K562 (cell line): ENCODE measurements around the gene FMNL3. TPM values are rescaled to one million over a fixed set of nuclear protein-coding genes. Genes with fewer than 3 reads are reported as not detected.

Source experiments
- ATAC-seq: fragments of 200-7000 bp; cut with Tn5 transposase; 3 replicates; pipeline ENCODE4 v1.9.1; 2020; ENCODE audit warnings: moderate library complexity
- BruUV-seq: library from RNA; stranded (reverse); fragments of 400-500 nt; replicated peaks from 2 replicates; lab custom pipeline; 2021; lab: Mats Ljungman, UMichigan
- CTCF ChIA-PET: fragments of 300-600 bp; formaldehyde crosslinking; extraction: SDS; loops from one replicate; lab custom pipeline; 2021; ENCODE audit warnings: low intra/inter-chr PET ratio; lab: Yijun Ruan, JAX
- POLR2A ChIA-PET: fragments of 300-600, 350-650 bp; sonication (Branson Sonifier 250); formaldehyde crosslinking; extraction: SDS; loops from one replicate; lab custom pipeline; 2021; ENCODE audit warnings: antibody characterized with exemption, inconsistent platforms; lab: Yijun Ruan, JAX
- DNase-seq, 4 experiments: peaks; one replicate each; pipeline versions ENCODE4 v3.0.0 to v3.0.0-alpha.2; 2011 to 2018; ENCODE audit warnings: low spot score in 3 of 4, mixed read lengths in 3 of 4; ENCODE audit errors: extremely low read depth in 1 of 4
- FAIRE-seq: peaks from 2 replicates; lab custom pipeline; 2011; peaks lifted over from hg19 to GRCh38; lab: Jason Lieb, UNC
- H2AFZ ChIP-seq: 2 replicates; pipeline ENCODE4 v1.6.0; 2011; ENCODE audit warnings: low read depth, low read length, control low read depth, inconsistent platforms
- H3K27ac ChIP-seq: fragments of 200-600 bp; 3 replicates; pipeline ENCODE4 v1.8.0; 2011; ENCODE audit warnings: low read depth, mild to moderate bottlenecking, control low read depth, inconsistent platforms, low read length, moderate library complexity, mixed read lengths; ENCODE audit errors: extremely low read depth
- H3K27me3 ChIP-seq, 2 experiments: fragments of 300-600 bp in 1 of 2; 2 replicates in 1 of 2; 3 replicates in 1 of 2; pipeline versions ENCODE4 v1.6.0 to v1.8.0; 2011; ENCODE audit warnings: inconsistent platforms in 2 of 2, low read length in 2 of 2, mild to moderate bottlenecking in 1 of 2, mixed read lengths in 1 of 2, moderate library complexity in 1 of 2; ENCODE audit not compliant: control insufficient read depth in 2 of 2, insufficient read depth in 2 of 2
- H3K36me3 ChIP-seq: fragments of 300-600 bp; 3 replicates; pipeline ENCODE4 v1.8.0; 2011; ENCODE audit warnings: mild to moderate bottlenecking, low read length, inconsistent platforms; ENCODE audit not compliant: control insufficient read depth, insufficient read depth
- H3K4me1 ChIP-seq, 2 experiments: fragments of 200-600 bp in 1 of 2; replicated peaks in 1 of 2; 2 replicates in 1 of 2; 3 replicates in 1 of 2; pipeline versions ENCODE4 v1.5.1 to v1.8.0; 2011; ENCODE audit warnings: inconsistent platforms in 2 of 2, low read length in 2 of 2, mild to moderate bottlenecking in 1 of 2, mixed read lengths in 1 of 2, moderate library complexity in 1 of 2; ENCODE audit not compliant: control insufficient read depth in 2 of 2, insufficient read depth in 2 of 2
- H3K4me2 ChIP-seq: 2 replicates; pipeline ENCODE4 v1.6.1; 2011; ENCODE audit warnings: low read length, control low read depth, inconsistent platforms, mixed read lengths; ENCODE audit not compliant: insufficient read depth
- H3K4me3 ChIP-seq: fragments of 200-600 bp; sonication (generic), shearing (Covaris generic); 2 replicates; pipeline ENCODE4 v1.5.1; 2016; ENCODE audit warnings: control low read depth, inconsistent platforms
- H3K79me2 ChIP-seq: fragments of 200-600 bp; 3 replicates; pipeline ENCODE4 v1.8.0; 2011; ENCODE audit warnings: low read length, inconsistent platforms; ENCODE audit not compliant: control insufficient read depth, insufficient read depth
- H3K9ac ChIP-seq, 2 experiments: 2 replicates each; pipeline versions ENCODE4 v1.6.0 to v1.6.1; 2011; ENCODE audit warnings: low read depth in 2 of 2, low read length in 2 of 2, control low read depth in 1 of 2, inconsistent platforms in 1 of 2, mild to moderate bottlenecking in 1 of 2, mixed read lengths in 1 of 2; ENCODE audit not compliant: insufficient read depth in 1 of 2
- H3K9me1 ChIP-seq: one replicate; pipeline ENCODE4 v1.6.0; 2011; ENCODE audit warnings: inconsistent platforms, mild to moderate bottlenecking, low read length, moderate library complexity; ENCODE audit not compliant: control insufficient read depth, insufficient read depth
- H3K9me3 ChIP-seq: replicated peaks from 2 replicates; pipeline ENCODE4 v1.5.1; 2011; ENCODE audit warnings: low read depth, low read length, inconsistent platforms; ENCODE audit not compliant: control insufficient read depth, insufficient read depth
- H4K20me1 ChIP-seq: replicated peaks from 2 replicates; pipeline ENCODE4 v1.6.1; 2011; ENCODE audit warnings: low read length, inconsistent platforms, mixed read lengths; ENCODE audit not compliant: control insufficient read depth, insufficient read depth
- BRD4 ChIP-seq: fragments of 200-600 bp; sonication (generic); IDR thresholded peaks from 2 replicates; pipeline ENCODE4 v1.6.1; 2017; ENCODE audit warnings: inconsistent platforms
- CREBBP ChIP-seq: IDR thresholded peaks from one replicate; pipeline ENCODE4 v1.6.1; 2012; ENCODE audit warnings: low read depth, mild to moderate bottlenecking, control low read depth, inconsistent platforms, low read length
- DNMT1 ChIP-seq: fragments of 450-650 bp; IDR thresholded peaks from 2 replicates; pipeline ENCODE4 v1.6.1; 2016; ENCODE audit warnings: antibody characterized with exemption, mild to moderate bottlenecking
- JUND ChIP-seq, 2 experiments: IDR thresholded peaks; 2 replicates in 1 of 2; 3 replicates in 1 of 2; pipeline ENCODE4 v1.6.1; 2011; ENCODE audit warnings: borderline replicate concordance in 2 of 2, low read depth in 2 of 2, low read length in 2 of 2, improper control_type of control experiment in 1 of 2, missing biosample characterization in 1 of 2, missing genetic modification characterization in 1 of 2, missing genetic modification reagents in 1 of 2
- MAFK ChIP-seq: IDR thresholded peaks from 2 replicates; pipeline ENCODE4 v1.6.1; 2011; ENCODE audit warnings: low read length, improper control_type of control experiment
- PYGO2 ChIP-seq: fragments of 450-650 bp; IDR thresholded peaks from 2 replicates; pipeline ENCODE4 v1.6.1; 2016; ENCODE audit warnings: mild to moderate bottlenecking, missing genetic modification characterization, moderate library complexity, missing compliant biosample characterization
- SMARCA4 ChIP-seq: fragments of 450-650 bp; IDR thresholded peaks from 2 replicates; pipeline ENCODE4 v1.6.1; 2016
- TAF9B ChIP-seq: fragments of 450-650 bp; IDR thresholded peaks from 2 replicates; pipeline ENCODE4 v1.6.1; 2018; ENCODE audit warnings: mild to moderate bottlenecking; ENCODE audit not compliant: partially characterized antibody
- ZNF274 ChIP-seq: IDR thresholded peaks from 2 replicates; pipeline ENCODE4 v1.6.1; 2011; ENCODE audit warnings: low read depth, mild to moderate bottlenecking, low read length, moderate library complexity, borderline replicate concordance
- ZNF766 ChIP-seq: fragments of 200-800 bp; sonication (Bioruptor generic); conservative IDR thresholded peaks from 2 replicates; pipeline ENCODE4 v1.6.1; 2016; ENCODE audit warnings: missing genetic modification characterization, missing compliant biosample characterization
- WGBS: fragments of 100-300 bp; shearing (Covaris generic); methylation state at CpG from one replicate; pipeline ENCODE4 v1.1.6; 2016; ENCODE audit warnings: low coverage, mixed read lengths; ENCODE audit not compliant: insufficient coverage; ENCODE audit errors: missing lambda C conversion rate; 5-methylcytosine and 5-hydroxymethylcytosine counted together
- in situ Hi-C: fragments of 300-500 bp; cut with MboI; formaldehyde crosslinking; loops from 4 replicates; pipeline ENCODE4 v1.15.0; 2018; ENCODE audit warnings: inconsistent platforms, mixed read lengths
- intact Hi-C: fragments of 100-400 bp; cut with micrococcal nuclease; formaldehyde crosslinking; loops from 2 replicates; pipeline ENCODE4 v1.14.2; 2022
- polyA plus RNA-seq, 8 experiments: library from polyadenylated mRNA; depleted of rRNA in 4 of 8; stranded (reverse) in 5 of 8; unstranded in 3 of 8; fragments of >200 nt; fragmentation: Nextera tagmentation in 2 of 8; fragmentation: Illumina TruSeq in 1 of 8; extraction: Ambion mirVana in 2 of 8; extraction: Trizol in 1 of 8; gene quantifications; 2 replicates each; pipeline versions ENCODE4 v1.2.1 to v1.2.3, GENCODE V29; 2011 to 2014; ENCODE audit warnings: inconsistent platforms in 1 of 8, missing spikeins in 1 of 8
- total RNA-seq, 7 experiments: library from RNA; depleted of rRNA in 6 of 7; stranded (reverse); fragments of >200 nt in 6 of 7; fragmentation: Illumina TruSeq in 2 of 7; extraction: Trizol in 2 of 7; gene quantifications; 2 replicates each; pipeline versions ENCODE4 v1.2.1 to v1.2.3, GENCODE V29; 2011 to 2021; ENCODE audit warnings: low replicate concordance in 1 of 7
- TF ChIP-seq, protein P1 (sequence below): fragments of 200-400 bp; formaldehyde crosslinking; IDR thresholded peaks from 2 replicates; pipeline ENCODE4 v1.6.1; 2017; ENCODE audit warnings: mild to moderate bottlenecking, low read depth, low read length, moderate library complexity
- TF ChIP-seq, protein P2 (sequence below): fragments of 150-350 bp; conservative IDR thresholded peaks from 2 replicates; pipeline ENCODE4 v1.6.1; 2014; ENCODE audit warnings: low read length
- TF ChIP-seq, protein P3 (sequence below): fragments of 450-650 bp; IDR thresholded peaks from 2 replicates; pipeline ENCODE4 v1.6.1; 2017; ENCODE audit warnings: antibody characterized with exemption

The FMNL3 gene
- total and polyA plus RNA-seq, 9 of the 15 experiments (the other 6 are each of a cell fraction or from before 2014, with no cell fraction given): 0.49 to 14.4 (median 6.8) TPM

DNA sequence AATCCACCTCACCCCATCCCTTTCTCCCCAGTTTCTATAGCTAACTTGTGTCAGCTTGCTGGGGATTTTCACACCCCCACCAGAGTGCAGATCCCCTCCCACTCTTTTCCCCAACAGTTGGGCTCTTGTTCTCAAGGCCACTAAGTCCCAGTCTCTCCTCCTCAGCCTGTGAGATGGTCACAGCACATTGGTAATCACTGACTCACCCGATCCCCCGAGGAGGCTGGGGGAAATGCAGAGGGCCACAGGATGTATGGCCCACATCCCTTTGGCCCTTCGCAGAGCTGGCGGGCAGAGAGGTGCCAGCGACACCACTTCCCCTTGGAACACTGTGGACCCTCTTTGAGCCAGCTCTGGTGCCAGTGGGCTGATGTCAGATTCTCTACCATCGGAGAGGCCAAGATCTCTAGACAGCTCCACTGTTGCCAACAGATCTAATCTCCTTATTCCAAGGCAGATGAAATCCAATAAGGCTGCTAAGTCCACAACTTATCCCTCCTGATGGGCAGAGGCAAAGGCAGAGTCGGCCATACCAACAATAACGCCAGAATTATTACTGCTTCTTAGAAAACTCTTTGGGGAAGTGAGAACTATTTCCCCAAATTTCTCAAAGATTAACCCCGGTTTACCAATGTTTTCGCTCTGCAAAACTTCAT is 1.6 kb downstream of the FMNL3 start:
- intact Hi-C loops (loop anchor here (2.0 to 10.0 kb wide), 4 partner anchors 33 to 351 kb away; partner anchors contain the start of gene TMBIM6), in situ Hi-C loops (loop anchor here (5.0 kb wide), 1 partner anchor 63 kb away; no protein-coding TSS in a partner anchor)
- H3K4me2 ChIP-seq: peak overlapping the region; percentile 78
- H3K79me2 ChIP-seq: peaks cover 20% of the 10 kb centered on the region
- H3K9me1 ChIP-seq: no peaks in the 10 kb centered on the region
- H3K9ac ChIP-seq: peak overlapping the region; percentile 65 to 80; a peak in 2 of 4 replicates
- WGBS: 66% methylated on average over 10 of the region's 10 CpGs
- ATAC-seq (no peak), DNase-seq (peak in 2 of 4 experiments; percentile 38 to 53), FAIRE-seq (peak; percentile 6)
- H3K4me1 ChIP-seq: peaks cover 14 to 41% of the 10 kb centered on the region in 2 experiments
- TSS peak; percentile 70 for BruUV-seq
- no peak overlapping the region for H3K27ac ChIP-seq
- ChIA-PET POLR2A (interaction anchor here (0.7 to 3.9 kb wide), 9 partner anchors 9 to 508 kb away, joined by 3 to 26 read pairs (median 4); partner anchors contain the start of gene TMBIM6), CTCF (no interaction called here)
- no peaks in the 10 kb centered on the region for H3K27me3 ChIP-seq
- H4K20me1 ChIP-seq: peaks cover 4% of the 10 kb centered on the region; the same call in 1 of the 2 replicates
- H3K9me3 ChIP-seq: no peaks in the 10 kb centered on the region
- H3K36me3 ChIP-seq: no peaks in the 10 kb centered on the region
- no peak overlapping the region for H2AFZ ChIP-seq
- H3K4me3 ChIP-seq: peak overlapping the region; percentile 73; the same call in 1 of the 2 replicates
- TF ChIP-seq BRD4: no peak
- TF ChIP-seq CREBBP: no peak
- TF ChIP-seq DNMT1: no peak
- 0 out of 2 replicates have a peak, but pooled peaks have one; percentile 14 for TF ChIP-seq SMARCA4
- TF ChIP-seq JUND (IDR thresholded peaks at IDR 0.05; ENCODE audit: borderline replicate concordance, low read depth, low read length): 0 out of 2 replicates have a peak, but pooled peaks have one; percentile 16
- TF ChIP-seq JUND (tag; IDR thresholded peaks at IDR 0.05; ENCODE audit: borderline replicate concordance, low read depth, low read length): no peak
- TF ChIP-seq ZNF766 (CRISPR knock-in tag): no peak
- TF ChIP-seq, protein P1, sequence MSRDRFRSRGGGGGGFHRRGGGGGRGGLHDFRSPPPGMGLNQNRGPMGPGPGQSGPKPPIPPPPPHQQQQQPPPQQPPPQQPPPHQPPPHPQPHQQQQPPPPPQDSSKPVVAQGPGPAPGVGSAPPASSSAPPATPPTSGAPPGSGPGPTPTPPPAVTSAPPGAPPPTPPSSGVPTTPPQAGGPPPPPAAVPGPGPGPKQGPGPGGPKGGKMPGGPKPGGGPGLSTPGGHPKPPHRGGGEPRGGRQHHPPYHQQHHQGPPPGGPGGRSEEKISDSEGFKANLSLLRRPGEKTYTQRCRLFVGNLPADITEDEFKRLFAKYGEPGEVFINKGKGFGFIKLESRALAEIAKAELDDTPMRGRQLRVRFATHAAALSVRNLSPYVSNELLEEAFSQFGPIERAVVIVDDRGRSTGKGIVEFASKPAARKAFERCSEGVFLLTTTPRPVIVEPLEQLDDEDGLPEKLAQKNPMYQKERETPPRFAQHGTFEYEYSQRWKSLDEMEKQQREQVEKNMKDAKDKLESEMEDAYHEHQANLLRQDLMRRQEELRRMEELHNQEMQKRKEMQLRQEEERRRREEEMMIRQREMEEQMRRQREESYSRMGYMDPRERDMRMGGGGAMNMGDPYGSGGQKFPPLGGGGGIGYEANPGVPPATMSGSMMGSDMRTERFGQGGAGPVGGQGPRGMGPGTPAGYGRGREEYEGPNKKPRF: no peak
- TF ChIP-seq PYGO2 (tag): no peak
- no peak for TF ChIP-seq TAF9B
- TF ChIP-seq, protein P2, sequence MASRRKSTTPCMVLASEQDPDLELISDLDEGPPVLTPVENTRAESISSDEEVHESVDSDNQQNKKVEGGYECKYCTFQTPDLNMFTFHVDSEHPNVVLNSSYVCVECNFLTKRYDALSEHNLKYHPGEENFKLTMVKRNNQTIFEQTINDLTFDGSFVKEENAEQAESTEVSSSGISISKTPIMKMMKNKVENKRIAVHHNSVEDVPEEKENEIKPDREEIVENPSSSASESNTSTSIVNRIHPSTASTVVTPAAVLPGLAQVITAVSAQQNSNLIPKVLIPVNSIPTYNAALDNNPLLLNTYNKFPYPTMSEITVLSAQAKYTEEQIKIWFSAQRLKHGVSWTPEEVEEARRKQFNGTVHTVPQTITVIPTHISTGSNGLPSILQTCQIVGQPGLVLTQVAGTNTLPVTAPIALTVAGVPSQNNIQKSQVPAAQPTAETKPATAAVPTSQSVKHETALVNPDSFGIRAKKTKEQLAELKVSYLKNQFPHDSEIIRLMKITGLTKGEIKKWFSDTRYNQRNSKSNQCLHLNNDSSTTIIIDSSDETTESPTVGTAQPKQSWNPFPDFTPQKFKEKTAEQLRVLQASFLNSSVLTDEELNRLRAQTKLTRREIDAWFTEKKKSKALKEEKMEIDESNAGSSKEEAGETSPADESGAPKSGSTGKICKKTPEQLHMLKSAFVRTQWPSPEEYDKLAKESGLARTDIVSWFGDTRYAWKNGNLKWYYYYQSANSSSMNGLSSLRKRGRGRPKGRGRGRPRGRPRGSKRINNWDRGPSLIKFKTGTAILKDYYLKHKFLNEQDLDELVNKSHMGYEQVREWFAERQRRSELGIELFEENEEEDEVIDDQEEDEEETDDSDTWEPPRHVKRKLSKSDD: no peak
- TF ChIP-seq MAFK: no peak
- TF ChIP-seq ZNF274: no peak
- TF ChIP-seq, protein P3, sequence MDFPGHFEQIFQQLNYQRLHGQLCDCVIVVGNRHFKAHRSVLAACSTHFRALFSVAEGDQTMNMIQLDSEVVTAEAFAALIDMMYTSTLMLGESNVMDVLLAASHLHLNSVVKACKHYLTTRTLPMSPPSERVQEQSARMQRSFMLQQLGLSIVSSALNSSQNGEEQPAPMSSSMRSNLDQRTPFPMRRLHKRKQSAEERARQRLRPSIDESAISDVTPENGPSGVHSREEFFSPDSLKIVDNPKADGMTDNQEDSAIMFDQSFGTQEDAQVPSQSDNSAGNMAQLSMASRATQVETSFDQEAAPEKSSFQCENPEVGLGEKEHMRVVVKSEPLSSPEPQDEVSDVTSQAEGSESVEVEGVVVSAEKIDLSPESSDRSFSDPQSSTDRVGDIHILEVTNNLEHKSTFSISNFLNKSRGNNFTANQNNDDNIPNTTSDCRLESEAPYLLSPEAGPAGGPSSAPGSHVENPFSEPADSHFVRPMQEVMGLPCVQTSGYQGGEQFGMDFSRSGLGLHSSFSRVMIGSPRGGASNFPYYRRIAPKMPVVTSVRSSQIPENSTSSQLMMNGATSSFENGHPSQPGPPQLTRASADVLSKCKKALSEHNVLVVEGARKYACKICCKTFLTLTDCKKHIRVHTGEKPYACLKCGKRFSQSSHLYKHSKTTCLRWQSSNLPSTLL: no peak
